Ovary (tissue), 9 donors: Measurements from ENCODE around the gene ALPI. TPM values are rescaled to one million over a fixed set of nuclear protein-coding genes. Genes with fewer than 3 reads are reported as not detected.

Source experiments
- DNase-seq, 5 donors: peaks; one replicate each; pipeline ENCODE4 v3.0.0-alpha.2; 2019 to 2020
- H3K27ac ChIP-seq, 2 donors: fragments of 200-600 bp; one replicate each; pipeline versions ENCODE4 v1.5.1 to v1.8.0; 2019 to 2022
- H3K27me3 ChIP-seq: fragments of 200-600 bp; one replicate; pipeline ENCODE4 v1.8.0; 2022
- H3K36me3 ChIP-seq: fragments of 200-600 bp; sonication (generic); one replicate; pipeline ENCODE4 v1.5.1; 2019
- H3K4me1 ChIP-seq: one replicate; pipeline ENCODE4 v1.8.1; 2013; ENCODE audit warnings: mild to moderate bottlenecking, moderate library complexity; ENCODE audit not compliant: insufficient read depth
- H3K4me3 ChIP-seq: fragments of 200-600 bp; sonication (generic); one replicate; pipeline ENCODE4 v1.5.1; 2017
- H3K9me3 ChIP-seq, 2 donors: fragments of 200-600 bp in 1 of 2; sonication (generic) in 1 of 2; one replicate each; pipeline versions ENCODE4 v1.5.1 to v1.8.1; 2013 to 2019; ENCODE audit warnings: mild to moderate bottlenecking in 1 of 2, moderate library complexity in 1 of 2
- EP300 ChIP-seq: sonication (generic); formaldehyde crosslinking; IDR thresholded peaks from one replicate; pipeline ENCODE4 v1.6.1; 2017; ENCODE audit warnings: antibody characterized with exemption
- POLR2A ChIP-seq: fragments of 450-650 bp; IDR thresholded peaks from one replicate; pipeline ENCODE4 v1.6.1; 2017; ENCODE audit warnings: antibody characterized with exemption, mild to moderate bottlenecking, moderate library complexity
- WGBS, 3 donors: extraction: QIAGEN DNeasy Blood & Tissue Kit in 1 of 3; methylation state at CpG; one replicate each; pipeline versions ENCODE4 v1.1.5 to v1.1.7; 2013 to 2017; 5-methylcytosine and 5-hydroxymethylcytosine counted together
- intact Hi-C, 4 donors: fragments of 100-400 bp; cut with DNase I; formaldehyde crosslinking; loops; one replicate each; pipeline versions ENCODE4 v1.11.0 to v1.15.1; 2022 to 2023
- polyA plus RNA-seq, 2 donors: library from polyadenylated mRNA; stranded (reverse); fragments of 200-250 nt in 1 of 2; fragments of 350-450 nt in 1 of 2; fragmentation: Illumina TruSeq in 1 of 2; extraction: RNeasy Lipid Tissue Mini Kit (QIAGEN cat#74804) in 1 of 2; gene quantifications; one replicate each; pipeline ENCODE4 v1.2.3, GENCODE V29; 2013 to 2014
- total RNA-seq, 7 donors: library from RNA; depleted of rRNA in 2 of 7; stranded (reverse); fragments of >200 nt in 2 of 7; fragmentation: NEBNext Ultra II Directional in 3 of 7; extraction: Animal tissue kit (Norgen Biotek cat#: 25700) in 3 of 7; gene quantifications; one replicate each; pipeline versions ENCODE4 v1.1.0 to v1.2.4, GENCODE V29; 2016 to 2023
- TF ChIP-seq, protein P1 (sequence below), 3 donors: fragments of 450-650 bp in 2 of 3; fragments of 200-600 bp in 1 of 3; IDR thresholded peaks; one replicate each; pipeline versions ENCODE4 v1.5.1 to v1.8.0; 2016 to 2022; ENCODE audit warnings: antibody characterized with exemption in 3 of 3, mild to moderate bottlenecking in 1 of 3
- donor health status: DM: no; HTN: no; CAD: no; lungs with moderate emphysema.
- donor health status: DM: no; HTN: no; CAD: no.
- donor health status: Bipolar disorder and iron deficiency.
- donor health status: DM: yes; HTN: yes; CAD: no.
- donor health status: DM: no; HTN: no; CAD: no.
- donor health status: DM: yes; HTN: yes; CAD: no.

The ALPI gene
- total and polyA plus RNA-seq, 9 donors = 0.72 TPM; not detected in 8

DNA sequence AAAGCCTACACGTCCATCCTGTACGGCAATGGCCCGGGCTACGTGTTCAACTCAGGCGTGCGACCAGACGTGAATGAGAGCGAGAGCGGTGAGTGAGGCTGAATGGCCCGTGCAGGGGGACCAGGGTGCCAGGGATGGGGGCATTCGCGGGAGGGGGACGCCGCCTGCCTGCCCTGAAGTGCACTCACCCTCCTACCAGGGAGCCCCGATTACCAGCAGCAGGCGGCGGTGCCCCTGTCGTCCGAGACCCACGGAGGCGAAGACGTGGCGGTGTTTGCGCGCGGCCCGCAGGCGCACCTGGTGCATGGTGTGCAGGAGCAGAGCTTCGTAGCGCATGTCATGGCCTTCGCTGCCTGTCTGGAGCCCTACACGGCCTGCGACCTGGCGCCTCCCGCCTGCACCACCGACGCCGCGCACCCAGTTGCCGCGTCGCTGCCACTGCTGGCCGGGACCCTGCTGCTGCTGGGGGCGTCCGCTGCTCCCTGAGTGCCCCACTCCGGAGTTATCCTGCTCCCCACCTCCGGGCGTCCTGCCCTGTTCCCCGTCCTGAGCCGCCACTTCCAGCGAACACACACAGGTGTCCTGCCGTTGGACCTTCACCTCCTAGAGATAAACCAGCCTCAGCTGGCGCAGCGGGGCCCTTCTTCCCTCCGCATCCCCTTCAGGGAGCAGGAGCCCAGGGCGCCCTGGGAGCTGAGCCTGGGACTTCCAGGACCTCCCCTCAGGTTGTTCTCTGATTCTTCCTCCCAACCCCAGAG lies 2.9 kb downstream of the ALPI start:
- WGBS, 3 donors = 70 to 79% (median 70%) methylated on average over 47 to 56 of the region's 56 CpGs
- no peaks in the 10 kb centered on the region for H3K27me3 ChIP-seq
- H3K4me3 ChIP-seq = no peak overlapping the region
- intact Hi-C loops = no loop called here
- peak in 2 of 5 donors; percentile 8 to 30 for DNase-seq
- TF ChIP-seq POLR2A (no peak), EP300 (no peak)
- TF ChIP-seq, protein P1, sequence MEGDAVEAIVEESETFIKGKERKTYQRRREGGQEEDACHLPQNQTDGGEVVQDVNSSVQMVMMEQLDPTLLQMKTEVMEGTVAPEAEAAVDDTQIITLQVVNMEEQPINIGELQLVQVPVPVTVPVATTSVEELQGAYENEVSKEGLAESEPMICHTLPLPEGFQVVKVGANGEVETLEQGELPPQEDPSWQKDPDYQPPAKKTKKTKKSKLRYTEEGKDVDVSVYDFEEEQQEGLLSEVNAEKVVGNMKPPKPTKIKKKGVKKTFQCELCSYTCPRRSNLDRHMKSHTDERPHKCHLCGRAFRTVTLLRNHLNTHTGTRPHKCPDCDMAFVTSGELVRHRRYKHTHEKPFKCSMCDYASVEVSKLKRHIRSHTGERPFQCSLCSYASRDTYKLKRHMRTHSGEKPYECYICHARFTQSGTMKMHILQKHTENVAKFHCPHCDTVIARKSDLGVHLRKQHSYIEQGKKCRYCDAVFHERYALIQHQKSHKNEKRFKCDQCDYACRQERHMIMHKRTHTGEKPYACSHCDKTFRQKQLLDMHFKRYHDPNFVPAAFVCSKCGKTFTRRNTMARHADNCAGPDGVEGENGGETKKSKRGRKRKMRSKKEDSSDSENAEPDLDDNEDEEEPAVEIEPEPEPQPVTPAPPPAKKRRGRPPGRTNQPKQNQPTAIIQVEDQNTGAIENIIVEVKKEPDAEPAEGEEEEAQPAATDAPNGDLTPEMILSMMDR (IDR thresholded peaks at IDR 0.05) = no peak
- H3K9me3 ChIP-seq = no peaks in the 10 kb centered on the region
- H3K27ac ChIP-seq = no peak overlapping the region
- no peaks in the 10 kb centered on the region for H3K36me3 ChIP-seq
- H3K4me1 ChIP-seq = peaks cover 1% of the 10 kb centered on the region

DNA sequence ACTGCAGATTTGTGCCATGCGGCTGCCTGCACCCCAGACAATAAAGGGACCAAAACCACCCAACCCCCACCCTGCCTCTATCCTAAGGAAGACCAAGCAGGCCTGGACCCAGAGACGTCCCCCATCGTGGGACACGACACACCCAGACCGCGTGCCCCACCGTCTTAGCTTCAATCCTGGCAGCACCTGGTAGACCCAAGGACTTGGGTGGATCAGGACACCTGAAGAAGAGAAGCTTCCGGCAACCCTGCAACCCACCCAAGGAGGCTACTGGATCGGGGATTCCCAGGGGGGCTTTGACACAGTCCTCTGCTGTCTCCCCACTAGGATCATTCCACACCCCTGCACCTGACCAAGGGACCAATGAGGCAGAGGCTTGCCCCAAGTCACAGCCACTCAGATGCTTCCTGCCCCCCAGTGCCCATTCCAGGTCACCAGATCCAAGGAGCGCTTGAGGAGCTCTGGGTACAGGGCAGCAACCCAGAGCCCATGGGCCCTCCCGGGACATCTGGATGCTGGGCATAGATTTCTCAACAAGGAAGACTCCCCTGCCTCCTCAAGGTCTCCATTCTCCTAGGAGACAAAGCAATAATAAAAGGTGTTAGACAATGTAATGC lies 3.6 kb downstream of the ALPI start:
- no peaks in the 10 kb centered on the region for H3K27me3 ChIP-seq
- DNase-seq = no peak
- WGBS, 3 donors = 84 to 95% (median 88%) methylated on average over 11 of the region's 11 CpGs

DNA sequence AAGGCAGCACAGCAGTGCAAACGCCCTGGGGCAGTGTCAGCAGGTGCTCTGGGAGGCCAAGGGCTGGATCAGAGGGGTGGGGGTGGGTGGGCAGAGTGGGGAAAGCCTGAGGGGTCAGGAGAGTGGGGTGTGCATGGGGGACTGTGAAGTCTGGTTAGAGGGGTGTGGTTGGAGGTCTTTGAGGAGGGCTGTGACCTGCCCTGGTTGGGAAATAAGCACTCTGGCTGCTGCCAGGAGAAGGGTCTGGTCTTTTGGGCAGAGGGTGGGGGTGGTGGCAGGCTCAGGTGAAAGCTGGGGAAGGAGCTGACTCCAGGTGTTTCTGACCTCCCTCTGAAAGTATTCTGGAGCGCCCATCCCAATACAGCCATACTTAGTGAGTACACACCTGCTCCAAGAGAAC lies 4.2 kb downstream of the ALPI start:
- WGBS, 3 donors = 78 to 92% (median 79%) methylated on average over 2 of the region's 2 CpGs
- TF ChIP-seq, protein P1 (IDR thresholded peaks at IDR 0.05) = no peak
- TF ChIP-seq POLR2A (no peak), EP300 (no peak)
- no peaks in the 10 kb centered on the region for H3K36me3 ChIP-seq
- no peak overlapping the region for H3K4me3 ChIP-seq
- DNase-seq = no peak
- H3K27ac ChIP-seq = no peak overlapping the region
- H3K4me1 ChIP-seq = peaks cover 1% of the 10 kb centered on the region
- H3K27me3 ChIP-seq = no peaks in the 10 kb centered on the region
- H3K9me3 ChIP-seq = no peaks in the 10 kb centered on the region
- intact Hi-C loops = no loop called here

More for the DNA sequence above, 3.6 kb downstream of the ALPI start:
- Histone ChIP-seq H3K4me3 (no peak overlapping the region), H3K27ac (no peak overlapping the region), H3K4me1 (peaks cover 1% of the 10 kb centered on the region), H3K36me3 (no peaks in the 10 kb centered on the region), H3K9me3 (no peaks in the 10 kb centered on the region)
- TF ChIP-seq, protein P1 (IDR thresholded peaks at IDR 0.05) = no peak
- TF ChIP-seq POLR2A (no peak), EP300 (no peak)
- intact Hi-C loops = no loop called here

DNA sequence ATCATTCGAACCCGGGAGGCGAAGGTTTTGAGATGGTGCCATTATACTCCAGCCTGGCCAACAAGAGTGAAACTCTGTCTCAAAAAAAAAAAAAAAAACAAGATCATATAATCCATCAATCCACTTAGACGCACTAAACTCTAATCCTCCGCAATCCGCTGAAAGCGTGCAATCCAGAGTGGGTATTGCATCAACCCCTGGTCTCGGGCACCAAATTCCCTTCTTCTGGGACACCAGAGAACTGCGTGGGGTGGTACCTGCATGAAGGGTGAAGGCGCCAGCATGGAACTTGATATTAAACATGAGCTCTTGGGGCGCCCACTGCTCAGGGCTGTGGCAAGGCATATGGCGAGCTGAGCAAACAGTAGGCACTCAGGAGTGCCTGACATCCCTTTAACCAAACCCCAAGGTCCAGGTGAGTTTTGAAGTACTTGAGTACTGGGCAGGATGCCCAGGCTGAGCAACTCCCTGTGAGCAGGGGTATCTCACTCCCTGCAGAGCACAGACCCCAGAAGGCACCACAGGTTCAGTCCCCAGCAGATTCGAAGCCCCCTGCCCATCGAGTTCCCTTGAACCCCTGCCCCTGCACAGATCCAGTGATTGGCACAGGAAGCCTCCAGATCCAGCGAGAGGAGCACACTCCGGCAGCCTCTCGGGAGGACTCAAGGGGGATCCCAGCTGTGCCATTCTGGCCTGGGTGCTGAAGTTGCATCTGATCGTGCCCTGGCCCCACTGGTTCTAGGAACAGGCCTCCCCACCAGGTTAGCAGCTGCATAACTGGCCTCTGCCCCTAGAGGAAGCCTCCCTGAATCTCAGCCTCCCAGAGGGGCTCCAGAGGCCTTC lies 8.0 kb downstream of the ALPI start:
- Histone ChIP-seq H3K27me3 (no peaks in the 10 kb centered on the region), H3K9me3 (no peaks in the 10 kb centered on the region), H3K36me3 (no peaks in the 10 kb centered on the region), H3K27ac (no peak overlapping the region), H3K4me3 (no peak overlapping the region), H3K4me1 (peaks cover 1% of the 10 kb centered on the region)
- TF ChIP-seq POLR2A = no peak
- peak in 1 of 5 donors; percentile 17 for DNase-seq
- intact Hi-C loops = no loop called here
- 86 to 88% (median 87%) methylated on average over 18 of the region's 18 CpGs for WGBS, 3 donors
